Measurements from ENCODE around the gene SPATA13.

The SPATA13 gene

DNA sequence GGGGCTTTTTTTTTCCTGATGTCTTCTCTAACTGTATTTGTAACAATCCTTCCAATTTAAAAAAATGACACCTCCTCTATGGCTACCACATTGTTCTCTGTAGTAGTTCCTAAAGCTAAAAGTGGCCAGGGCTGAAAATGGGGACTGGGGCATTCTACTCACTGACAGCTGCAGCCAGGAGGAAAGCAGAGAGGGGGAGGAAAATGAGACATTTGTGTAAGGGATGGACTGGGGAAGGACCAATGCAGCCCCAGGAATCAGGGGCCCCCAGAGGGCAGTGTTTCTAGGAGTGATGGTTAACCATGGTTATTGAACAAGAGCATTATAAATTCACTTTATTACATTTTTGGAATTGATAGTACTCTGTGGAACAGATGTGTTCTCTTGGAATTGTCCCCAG lies 114.5 kb downstream of the SPATA13 start:
- TF ChIP-seq FOXP2 (optimal IDR thresholded peaks at IDR 0.05; ENCODE audit: borderline replicate concordance, extremely low read depth, extremely low read length, insufficient read depth) (no peak), TAF1 (IDR thresholded peaks at IDR 0.05; ENCODE audit: borderline replicate concordance, insufficient read depth, low read length) (no peak)
- TF ChIP-seq, protein P1, sequence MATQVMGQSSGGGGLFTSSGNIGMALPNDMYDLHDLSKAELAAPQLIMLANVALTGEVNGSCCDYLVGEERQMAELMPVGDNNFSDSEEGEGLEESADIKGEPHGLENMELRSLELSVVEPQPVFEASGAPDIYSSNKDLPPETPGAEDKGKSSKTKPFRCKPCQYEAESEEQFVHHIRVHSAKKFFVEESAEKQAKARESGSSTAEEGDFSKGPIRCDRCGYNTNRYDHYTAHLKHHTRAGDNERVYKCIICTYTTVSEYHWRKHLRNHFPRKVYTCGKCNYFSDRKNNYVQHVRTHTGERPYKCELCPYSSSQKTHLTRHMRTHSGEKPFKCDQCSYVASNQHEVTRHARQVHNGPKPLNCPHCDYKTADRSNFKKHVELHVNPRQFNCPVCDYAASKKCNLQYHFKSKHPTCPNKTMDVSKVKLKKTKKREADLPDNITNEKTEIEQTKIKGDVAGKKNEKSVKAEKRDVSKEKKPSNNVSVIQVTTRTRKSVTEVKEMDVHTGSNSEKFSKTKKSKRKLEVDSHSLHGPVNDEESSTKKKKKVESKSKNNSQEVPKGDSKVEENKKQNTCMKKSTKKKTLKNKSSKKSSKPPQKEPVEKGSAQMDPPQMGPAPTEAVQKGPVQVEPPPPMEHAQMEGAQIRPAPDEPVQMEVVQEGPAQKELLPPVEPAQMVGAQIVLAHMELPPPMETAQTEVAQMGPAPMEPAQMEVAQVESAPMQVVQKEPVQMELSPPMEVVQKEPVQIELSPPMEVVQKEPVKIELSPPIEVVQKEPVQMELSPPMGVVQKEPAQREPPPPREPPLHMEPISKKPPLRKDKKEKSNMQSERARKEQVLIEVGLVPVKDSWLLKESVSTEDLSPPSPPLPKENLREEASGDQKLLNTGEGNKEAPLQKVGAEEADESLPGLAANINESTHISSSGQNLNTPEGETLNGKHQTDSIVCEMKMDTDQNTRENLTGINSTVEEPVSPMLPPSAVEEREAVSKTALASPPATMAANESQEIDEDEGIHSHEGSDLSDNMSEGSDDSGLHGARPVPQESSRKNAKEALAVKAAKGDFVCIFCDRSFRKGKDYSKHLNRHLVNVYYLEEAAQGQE (IDR thresholded peaks at IDR 0.05; ENCODE audit: insufficient read depth in 1 of 2, low read depth in 2 of 2, low read length in 2 of 2), result no peak

DNA sequence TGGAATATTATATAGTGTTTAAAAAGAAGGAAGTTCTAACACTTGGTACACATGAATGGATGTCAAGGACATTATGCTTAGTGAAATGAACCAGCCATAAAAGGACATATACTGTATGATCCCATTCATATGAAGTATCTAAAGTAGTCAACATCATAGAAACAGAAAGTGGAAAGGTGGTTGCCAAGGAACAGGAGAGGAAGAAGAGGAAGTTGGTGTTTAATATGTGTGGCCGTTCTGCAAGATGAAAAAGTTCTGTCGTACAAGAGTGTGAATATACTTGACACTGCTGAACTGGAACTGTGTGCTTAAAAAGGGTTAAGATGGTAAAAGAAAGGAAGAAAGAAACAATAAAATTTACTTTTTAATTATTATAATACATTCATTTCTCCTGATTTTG lies 115.8 kb downstream of the SPATA13 start:
- no peak for TF ChIP-seq SIN3A (IDR thresholded peaks at IDR 0.05; ENCODE audit: borderline replicate concordance, insufficient read depth, low read length)
- TF ChIP-seq POLR2AphosphoS5 (IDR thresholded peaks at IDR 0.05; ENCODE audit: low read depth, low read length), result no peak
- no peak for TF ChIP-seq FOXP2 (optimal IDR thresholded peaks at IDR 0.05; ENCODE audit: borderline replicate concordance, extremely low read depth, extremely low read length, insufficient read depth)
- TF ChIP-seq, protein P1 (IDR thresholded peaks at IDR 0.05; ENCODE audit: insufficient read depth in 1 of 2, low read depth in 2 of 2, low read length in 2 of 2), result no peak
- no peak for TF ChIP-seq TAF1 (IDR thresholded peaks at IDR 0.05; ENCODE audit: borderline replicate concordance, insufficient read depth, low read length)

DNA sequence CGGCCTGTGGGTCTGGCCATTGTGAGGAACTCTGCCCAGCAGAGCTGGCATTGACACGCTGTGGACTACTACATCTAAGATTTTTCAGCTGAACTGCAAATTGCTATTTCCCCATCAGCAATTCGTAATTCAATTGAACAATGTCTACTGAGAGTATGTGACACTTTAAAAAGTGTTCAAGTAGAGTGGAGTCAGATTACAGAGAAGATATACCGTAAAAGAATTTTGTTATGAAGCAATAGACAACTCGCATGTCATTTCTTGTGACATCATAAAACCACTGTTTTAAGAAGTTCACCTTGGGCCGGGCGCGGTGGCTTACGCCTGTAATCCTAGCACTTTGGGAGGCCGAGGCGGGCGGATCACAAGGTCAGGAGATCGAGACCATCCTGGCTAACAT lies 116.3 kb downstream of the SPATA13 start:
- TF ChIP-seq SIN3A (IDR thresholded peaks at IDR 0.05; ENCODE audit: borderline replicate concordance, insufficient read depth, low read length), result no peak
- TF ChIP-seq POLR2AphosphoS5 (IDR thresholded peaks at IDR 0.05; ENCODE audit: low read depth, low read length), result no peak
- no peak for TF ChIP-seq FOXP2 (optimal IDR thresholded peaks at IDR 0.05; ENCODE audit: borderline replicate concordance, extremely low read depth, extremely low read length, insufficient read depth)
- TF ChIP-seq, protein P1 (IDR thresholded peaks at IDR 0.05; ENCODE audit: insufficient read depth in 1 of 2, low read depth in 2 of 2, low read length in 2 of 2), result no peak
- TF ChIP-seq TAF1 (IDR thresholded peaks at IDR 0.05; ENCODE audit: borderline replicate concordance, insufficient read depth, low read length), result no peak

DNA sequence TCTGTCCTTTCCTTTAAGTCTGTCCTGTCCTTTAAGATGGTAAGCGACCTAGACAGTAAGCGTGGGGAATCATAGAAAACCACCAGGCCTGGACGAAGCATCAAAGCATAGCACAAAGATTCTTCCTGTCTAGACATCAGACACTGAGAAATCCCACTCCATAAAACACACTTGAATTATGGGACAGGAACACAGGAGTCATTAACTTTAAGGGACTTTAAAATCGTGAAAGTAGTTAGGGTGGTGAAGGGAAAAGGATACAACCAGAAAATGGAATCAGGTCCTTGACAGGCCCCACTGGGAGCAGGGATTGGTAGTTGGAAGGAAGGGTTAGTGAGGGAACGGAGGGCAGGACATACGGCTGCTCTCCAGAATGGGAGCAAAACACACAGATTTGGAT lies 117.2 kb downstream of the SPATA13 start:
- TF ChIP-seq POLR2AphosphoS5 (IDR thresholded peaks at IDR 0.05; ENCODE audit: low read depth, low read length), result no peak
- TF ChIP-seq TAF1 (IDR thresholded peaks at IDR 0.05; ENCODE audit: borderline replicate concordance, insufficient read depth, low read length), result no peak
- TF ChIP-seq, protein P1 (IDR thresholded peaks at IDR 0.05; ENCODE audit: insufficient read depth in 1 of 2, low read depth in 2 of 2, low read length in 2 of 2), result no peak
- TF ChIP-seq SIN3A (IDR thresholded peaks at IDR 0.05; ENCODE audit: borderline replicate concordance, insufficient read depth, low read length), result no peak
- no peak for TF ChIP-seq FOXP2 (optimal IDR thresholded peaks at IDR 0.05; ENCODE audit: borderline replicate concordance, extremely low read depth, extremely low read length, insufficient read depth)

Data from PFSK-1 (cell line).